NCI-H226 (cell line): ENCODE results near the gene RBPJL.
A peak's percentile ranks its signal among the peaks of the same experiment; 100 is the strongest.

Experiments
- DNase-seq: peaks from one replicate; pipeline ENCODE4 v3.0.0-alpha.2; 2015

Gene RBPJL

DNA sequence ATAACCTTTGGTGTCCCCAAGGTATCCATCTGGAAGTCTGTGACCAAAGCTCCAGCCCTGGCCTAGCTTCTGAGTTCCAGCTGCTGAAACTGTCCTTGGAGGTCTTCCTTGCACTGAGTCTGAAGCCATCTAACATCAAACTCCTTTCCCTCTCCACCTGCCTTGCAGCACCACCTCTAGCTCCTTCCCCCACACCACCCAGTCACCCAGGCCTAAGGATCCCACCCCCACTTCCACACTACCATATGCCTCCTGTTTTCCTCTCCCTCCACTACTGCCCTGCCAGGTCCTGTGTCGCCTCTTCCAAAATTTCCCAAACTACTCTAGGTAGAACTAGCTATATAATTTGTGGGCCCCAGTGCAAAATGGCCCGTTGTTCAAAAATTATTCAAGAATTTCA lies 12.3 kb downstream of the RBPJL start:
- no peak for DNase-seq

DNA sequence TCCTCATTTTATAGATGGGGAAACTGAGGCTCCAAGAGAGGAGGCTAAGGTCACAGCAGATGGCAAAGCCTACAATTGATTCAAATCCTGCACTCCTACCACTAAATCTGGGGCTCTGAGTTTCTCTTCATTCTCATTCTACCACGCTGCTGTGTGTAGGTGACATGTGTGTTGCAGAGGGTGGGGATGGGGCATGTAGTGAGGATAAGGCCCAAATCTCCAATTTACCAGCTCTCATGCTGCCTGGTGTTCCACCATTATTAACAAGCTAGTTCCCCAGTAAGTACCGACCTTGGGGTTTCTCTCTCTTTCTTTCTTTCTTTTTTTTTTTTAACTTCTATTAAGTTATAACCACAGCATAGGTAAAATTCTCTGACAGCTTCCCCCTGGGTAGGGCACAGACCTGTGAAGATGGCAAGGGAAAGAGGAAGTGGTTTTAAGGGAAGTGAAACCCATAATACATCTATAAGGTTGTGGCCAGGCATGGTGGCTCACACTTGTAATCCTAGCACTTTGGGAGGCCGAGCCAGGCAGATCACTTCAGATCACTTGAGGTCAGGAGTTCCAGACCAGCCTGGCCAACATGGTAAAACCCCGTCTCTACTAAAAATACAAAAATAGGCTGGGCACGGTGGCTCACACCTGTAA lies 14.4 kb downstream of the RBPJL start:
- DNase-seq: no peak

DNA sequence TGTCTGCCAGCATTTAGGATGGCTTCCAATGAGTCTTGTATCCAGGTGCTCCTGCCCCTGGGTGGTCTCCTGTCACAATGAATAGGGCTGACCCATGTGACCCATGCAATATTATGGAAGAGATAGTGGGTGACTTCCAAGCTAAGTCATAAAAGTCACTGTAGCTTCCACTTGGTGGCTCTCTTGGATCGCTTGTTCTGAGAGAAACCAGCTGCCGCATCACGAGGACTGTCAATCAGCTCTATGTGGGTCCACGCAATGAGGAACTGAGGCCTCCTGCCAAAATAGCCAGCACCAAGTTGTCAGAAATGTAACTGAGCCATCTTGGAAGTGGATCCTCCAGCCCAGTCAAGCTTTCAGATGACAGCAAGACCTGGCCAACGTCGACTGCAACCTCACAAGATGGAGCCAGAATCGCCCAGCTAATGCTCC lies 16.3 kb downstream of the RBPJL start:
- DNase-seq: no peak

DNA sequence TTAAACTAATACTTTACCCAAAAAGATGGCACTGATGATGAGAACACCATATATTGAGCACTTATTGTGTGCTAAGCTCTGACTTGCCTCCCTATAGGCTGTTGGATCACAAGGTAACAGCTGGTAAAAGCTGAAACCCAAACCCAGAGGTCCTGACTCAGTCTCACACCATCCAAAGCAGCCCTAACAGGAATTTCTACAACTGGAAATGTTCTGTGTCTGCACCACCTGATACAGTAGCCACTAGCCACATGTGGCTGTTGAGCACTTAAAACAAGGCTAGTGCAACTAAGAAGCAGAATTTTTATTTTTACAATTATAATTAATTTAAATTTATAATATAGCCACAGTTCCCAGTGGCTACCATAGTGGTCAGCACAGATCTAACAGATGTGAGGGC lies 17.1 kb downstream of the RBPJL start:
- no peak for DNase-seq

DNA sequence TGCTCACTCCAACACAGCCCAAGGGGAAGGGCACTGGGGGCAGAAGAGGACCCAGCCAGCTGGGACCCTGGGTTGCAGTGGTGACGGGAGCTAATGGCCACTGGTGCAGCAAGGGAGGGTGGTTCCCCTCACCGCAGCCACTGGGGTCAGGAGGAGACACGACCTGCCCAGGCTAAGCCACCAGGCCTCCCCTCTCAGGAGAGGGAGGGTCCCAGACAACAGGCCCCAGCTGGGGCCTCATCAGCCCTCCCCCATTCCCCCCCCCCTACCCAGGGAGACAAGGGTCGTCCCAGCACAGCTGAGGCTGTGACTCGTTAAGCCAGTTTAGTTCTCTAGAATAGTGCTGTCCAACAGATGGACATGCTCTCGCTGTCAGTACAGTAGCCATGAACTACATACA lies 18.7 kb downstream of the RBPJL start:
- DNase-seq: peak; percentile 0

DNA sequence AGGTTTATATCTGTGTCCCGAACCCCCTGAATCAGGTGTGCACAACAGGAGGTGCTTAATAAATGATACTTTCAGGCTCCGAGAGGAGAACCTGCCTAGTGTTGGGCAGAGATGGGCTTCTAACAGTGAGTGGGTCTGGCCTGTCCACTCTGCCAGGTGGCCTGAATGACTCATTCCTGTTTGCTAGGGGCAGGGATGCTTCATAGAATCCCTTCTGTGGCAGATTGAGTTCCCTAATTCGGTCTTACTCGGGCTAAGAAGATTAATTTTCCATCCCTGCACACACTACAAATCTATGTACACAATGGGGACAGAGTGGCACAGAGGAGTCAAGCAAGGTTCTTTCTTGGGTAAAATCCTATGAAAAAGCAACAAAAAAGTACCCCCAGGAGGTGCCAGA lies 21.8 kb downstream of the RBPJL start:
- DNase-seq: no peak

DNA sequence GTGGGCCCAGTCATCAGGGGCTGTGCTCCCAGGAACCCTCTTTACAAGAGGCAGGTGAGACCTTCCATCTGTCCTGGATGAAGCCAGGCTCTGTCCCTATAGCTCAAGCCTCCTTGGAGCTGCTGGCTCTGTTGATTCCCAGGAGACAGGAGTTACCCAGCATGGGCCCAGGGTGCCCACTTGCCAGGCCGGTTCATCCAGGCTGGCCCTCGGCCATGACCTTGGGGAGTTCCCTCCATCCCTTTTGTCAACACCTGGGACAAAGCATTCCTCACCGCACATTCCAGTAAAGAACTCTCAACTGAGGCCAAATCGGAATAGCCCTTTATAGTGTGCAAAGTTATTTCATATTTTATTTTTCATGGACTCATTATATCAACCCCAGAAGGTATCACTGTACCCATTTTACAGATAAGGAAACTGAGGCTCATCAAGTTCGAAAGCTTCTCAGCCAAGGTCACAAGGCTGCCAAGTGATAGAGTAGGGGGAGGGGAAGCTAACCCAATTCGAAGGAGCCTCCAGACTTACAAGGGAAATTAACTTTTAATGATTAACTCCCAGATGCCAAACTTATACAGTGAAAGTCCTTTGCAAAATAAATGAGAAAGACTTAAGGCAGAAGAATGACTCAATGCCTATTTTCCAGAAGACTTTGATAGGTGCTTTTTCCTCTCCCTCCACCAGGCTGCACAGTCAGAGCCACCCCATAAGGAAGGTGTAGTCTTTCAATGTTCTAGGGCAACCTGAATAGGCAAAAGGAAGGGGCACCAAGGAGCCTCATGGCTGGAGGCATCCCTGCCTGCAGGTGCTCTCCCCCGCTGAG lies 23.1 kb downstream of the RBPJL start:
- DNase-seq: no peak

DNA sequence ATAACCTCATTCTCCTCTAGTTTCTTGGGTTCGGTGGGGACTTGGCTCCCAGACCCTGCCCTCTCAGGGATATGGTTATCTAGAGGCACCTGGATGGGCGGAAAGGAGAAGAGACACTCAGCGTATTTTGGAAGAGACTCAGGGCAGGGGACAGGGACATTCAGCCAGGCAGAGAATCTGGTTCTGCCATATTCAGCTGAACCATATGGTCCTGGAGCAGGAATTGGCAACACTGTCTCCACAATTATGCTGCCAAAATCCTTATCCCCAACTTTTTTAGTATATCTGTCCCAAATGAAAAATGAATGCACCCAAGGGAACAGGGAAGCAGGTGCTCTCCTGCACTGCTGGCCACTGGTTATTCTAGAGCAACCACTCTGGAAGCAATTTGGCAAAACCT lies 23.8 kb downstream of the RBPJL start:
- DNase-seq: no peak

DNA sequence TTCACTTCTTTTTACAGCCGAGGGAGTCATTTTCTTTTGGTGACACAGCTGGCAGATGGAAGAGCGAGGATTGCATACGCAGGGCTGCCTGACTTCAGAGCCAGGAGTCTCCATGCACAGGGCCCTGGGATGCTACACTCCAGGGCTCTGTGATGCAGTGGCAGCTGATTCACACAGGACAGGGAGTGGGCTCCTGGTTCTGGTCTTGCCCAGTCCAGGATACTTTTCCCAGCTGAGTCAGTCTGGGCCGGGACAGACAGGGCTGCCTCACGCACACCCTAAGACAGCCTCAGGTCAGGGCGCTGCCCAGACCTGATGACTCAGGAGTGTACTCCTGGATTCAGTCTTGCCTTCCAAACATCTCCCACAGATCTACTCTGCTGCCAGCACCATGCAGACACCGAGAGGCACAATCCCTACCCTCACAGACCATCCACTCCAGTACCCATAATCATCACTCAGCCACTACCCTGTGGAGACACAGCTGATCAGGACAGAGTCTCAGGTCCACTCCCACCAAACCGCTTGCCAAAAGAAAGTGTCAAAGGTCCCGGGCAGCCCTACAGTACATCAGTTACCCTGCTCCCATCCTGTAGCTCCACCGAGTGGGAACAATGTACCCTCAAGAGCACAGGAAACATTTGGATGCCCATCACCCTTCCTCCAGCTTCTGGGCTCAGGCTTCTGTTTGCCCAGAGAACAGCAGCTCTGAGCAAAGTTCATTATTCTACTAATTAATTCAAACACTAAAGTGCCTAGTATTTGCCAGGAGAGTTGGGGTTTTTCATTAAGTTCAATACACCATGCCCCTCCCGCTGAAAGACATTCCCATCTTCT lies 30.1 kb downstream of the RBPJL start:
- peak; percentile 98 for DNase-seq

DNA sequence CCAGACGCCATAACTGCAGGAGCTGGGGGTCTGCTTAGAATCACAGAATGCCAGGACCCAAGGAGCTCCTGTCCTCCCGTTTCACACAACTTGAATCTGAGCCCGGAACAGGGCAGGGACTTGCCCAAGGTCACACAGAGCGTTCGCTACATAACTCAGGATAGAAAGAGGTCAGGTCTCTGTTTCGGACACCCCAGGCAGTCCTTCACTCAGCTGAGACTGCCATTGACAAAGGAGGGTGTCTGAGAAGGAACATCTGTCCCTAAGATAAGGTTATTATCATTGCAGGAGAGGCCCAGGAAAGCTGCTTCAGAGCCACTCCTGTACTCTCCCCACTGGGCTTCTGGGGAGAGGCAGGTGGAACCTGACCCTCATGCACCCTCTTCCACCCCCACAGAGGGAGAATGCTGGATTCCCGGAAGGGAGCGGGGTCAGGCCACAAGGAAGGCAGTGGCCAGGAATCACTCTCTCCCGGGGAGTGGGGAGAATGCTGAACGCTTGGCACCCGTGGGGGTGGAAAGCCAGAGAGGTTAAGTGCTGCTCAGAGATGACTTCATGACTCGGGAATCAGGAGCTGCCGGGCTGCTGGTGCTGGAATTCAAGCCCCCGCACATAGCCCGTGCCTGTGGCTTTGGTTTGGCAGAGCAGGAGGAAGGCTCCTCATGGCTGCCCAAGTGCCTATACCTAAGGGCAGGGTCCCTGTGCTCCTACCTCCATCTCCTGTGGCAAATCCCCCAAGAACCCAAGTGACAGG lies 30.9 kb downstream of the RBPJL start:
- DNase-seq: peak; percentile 98

DNA sequence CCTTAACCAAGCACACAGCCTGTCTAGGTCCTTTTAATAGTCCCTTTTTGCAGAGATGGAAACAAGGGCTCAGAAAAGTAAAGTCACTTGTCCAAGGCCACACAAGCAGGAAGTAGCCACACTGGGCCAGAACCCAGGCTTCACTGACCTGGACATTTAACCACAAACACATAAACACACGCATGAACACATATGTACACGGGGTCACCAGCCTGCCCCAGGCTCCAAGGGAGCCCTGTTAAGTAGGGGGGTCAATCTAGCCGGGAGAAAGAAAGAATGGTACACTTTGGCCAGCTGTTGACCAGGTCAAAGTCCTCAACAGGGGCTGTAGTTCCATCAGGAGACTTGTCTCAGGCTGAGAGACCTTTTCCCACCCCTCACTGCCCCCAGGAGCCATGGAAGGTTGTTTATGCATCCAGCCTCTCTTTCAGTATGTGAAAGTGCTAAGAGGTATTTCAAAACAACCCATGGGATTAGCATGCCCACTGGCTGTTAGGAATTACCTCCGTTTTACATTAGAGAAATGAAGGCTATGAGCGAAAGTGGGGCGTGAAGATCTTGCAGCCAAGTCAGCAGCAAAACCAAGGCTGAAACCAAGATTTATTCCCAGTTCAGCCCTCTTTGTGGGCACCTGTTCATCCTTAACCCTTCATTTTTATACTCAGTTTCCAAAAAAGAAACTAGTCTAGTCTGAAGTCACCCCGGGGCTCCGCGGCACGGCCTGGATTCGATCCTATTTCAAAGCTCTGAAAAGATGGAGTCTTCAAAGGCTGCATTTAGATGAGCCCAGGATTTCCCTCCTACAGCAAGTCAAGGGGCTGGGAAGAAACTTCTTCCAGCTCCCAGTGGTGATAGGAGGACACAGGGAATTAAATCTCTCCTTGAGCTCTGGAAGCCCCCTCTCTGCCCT lies 31.7 kb downstream of the RBPJL start:
- DNase-seq: peak; percentile 34

DNA sequence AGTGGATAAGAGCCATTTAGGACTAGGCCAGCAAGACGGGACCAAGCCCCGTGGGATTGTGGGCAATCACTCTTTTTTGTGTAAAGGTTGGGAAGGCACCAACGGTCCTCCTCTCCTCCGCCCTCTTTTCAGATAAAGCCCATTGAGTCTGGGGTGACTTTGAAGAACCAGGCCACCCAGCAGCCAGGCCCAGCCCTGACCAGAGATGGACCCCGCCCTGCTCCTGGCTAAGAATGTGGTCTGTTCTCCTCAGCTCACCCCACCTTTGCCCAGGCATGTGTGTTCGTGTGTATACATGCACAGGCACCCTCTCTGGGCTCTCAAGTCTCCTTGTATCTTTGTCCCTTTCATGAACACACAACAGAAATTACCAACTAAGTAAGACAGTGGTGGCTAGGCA lies 32.4 kb downstream of the RBPJL start:
- peak; percentile 1 for DNase-seq

DNA sequence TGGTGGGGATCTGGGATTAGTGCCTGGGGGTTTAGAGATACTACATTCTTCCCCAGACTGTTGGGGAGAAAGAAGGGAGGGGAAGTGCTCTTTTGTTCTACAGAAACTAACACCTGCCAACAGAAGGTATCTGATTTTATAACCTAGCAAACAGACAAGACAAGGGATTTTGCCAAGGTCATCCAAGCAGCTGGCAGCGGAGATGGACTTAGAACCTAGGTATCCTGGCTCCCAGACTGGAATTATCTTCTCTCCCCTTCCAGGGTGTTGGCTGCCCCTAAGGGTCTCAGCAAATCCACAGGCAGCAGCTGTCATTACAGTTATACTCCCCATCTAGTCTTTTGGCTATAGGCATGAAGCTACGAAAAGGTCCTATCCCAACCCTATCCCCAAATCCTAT lies 33.2 kb downstream of the RBPJL start:
- peak; percentile 0 for DNase-seq

DNA sequence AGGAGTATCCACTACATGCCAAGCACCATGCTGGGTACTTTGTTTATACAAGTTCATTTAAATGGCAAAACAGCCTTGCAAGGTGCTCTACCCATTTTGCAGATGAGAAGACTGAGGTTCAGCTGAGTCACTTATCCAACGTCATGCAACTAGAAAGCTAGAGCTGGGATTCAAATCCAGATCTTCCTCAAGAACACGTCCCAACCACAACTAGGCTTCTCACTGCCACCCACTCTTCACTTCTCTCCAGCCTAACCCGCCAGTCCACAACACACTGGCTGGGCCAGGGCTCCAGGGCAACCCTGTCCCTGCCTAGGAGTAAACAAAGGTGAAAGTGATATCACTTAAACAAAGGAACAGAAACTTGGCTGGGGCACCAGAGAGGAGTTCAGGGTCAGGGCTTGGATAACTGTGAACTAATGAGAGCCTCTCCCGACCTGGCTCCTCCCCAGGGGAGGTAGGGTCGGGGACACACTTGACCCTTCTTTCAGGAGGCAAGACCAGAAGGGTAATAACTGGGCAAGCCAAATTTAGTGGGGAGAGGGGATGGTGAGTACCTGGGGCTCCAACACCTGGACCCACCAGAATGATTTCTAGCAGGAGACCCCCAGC lies 33.7 kb downstream of the RBPJL start:
- peak; percentile 1 for DNase-seq

DNA sequence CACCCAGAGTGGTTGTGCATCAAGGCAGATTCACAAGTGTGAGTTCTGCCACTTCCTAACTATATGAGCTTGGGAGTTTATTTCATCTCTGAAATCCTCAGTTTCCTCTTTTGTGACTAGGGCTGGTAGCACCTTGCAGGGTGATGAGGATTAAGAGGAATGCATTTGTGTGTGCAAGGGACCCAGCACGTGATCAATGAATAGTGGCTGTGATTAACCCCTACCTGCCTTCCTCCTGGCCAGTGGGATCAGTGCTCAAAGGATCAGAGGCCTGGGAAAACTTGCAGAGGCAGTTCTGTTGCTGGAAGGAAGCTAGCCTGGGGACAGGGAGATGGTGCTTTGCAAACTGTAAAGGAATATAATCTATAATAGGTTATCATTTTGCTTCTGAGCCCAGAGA lies 34.3 kb downstream of the RBPJL start:
- no peak for DNase-seq

DNA sequence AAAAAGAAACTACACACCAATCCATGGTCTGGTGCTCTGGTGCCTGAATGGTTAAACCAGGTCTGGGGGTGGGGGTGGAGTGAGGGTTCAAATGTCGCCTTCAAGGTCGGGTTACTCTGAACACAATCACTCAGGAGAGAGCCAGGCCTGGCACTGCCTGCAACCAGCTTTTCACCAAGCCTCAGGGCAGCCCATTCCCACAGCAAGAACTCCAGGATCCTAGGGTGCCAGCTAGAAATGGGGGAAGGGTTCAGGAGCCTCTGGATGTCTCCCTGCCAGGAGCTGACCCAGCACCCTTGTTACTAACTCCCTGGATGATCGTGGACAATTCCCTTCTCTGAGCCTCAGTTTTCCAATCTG lies 34.9 kb downstream of the RBPJL start:
- DNase-seq: no peak

DNA sequence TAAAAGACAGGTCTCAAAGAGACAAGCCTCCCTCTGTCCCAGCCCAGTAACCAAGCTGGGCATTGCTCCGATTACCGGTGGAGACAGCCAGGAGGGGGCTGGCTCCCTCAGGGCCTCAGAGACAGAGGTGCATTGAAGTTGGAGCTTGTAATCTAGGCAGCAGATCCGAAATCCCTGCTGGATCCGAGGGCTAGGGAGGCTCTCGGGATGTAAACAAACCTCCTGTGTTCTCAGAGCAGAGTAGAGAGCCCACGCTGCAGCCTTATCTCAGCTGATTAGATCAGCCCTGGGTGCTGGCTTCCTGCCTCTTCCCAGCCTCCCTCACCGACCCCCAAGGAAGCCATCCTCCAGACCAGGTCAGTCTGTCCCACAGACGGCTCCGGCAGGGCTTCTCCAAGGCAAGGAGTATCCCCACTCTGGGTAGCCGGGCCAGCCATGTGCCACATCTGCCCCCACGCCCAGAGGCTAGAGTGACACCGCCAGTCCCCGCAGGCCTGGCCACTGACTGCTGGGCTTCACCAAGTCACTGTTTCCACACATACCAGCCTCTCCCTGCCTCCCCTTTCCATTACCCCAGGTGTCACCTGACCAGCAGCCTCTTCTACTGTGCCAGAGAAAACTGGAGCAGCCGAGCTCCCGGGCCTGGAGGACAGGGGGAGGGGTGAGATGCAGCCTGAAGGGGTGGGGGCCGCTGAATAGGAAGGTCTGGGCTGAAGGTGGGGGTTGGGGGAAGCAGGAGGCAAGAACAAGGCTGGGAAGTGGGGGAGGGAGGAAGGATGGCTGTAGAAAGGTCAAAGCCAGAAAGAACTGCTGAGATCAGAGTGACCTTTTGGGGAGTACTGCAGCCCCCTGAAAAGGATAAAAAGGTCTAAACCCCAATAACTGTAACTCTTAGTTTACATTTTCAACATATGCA lies 35.6 kb downstream of the RBPJL start:
- DNase-seq: peak; percentile 88

DNA sequence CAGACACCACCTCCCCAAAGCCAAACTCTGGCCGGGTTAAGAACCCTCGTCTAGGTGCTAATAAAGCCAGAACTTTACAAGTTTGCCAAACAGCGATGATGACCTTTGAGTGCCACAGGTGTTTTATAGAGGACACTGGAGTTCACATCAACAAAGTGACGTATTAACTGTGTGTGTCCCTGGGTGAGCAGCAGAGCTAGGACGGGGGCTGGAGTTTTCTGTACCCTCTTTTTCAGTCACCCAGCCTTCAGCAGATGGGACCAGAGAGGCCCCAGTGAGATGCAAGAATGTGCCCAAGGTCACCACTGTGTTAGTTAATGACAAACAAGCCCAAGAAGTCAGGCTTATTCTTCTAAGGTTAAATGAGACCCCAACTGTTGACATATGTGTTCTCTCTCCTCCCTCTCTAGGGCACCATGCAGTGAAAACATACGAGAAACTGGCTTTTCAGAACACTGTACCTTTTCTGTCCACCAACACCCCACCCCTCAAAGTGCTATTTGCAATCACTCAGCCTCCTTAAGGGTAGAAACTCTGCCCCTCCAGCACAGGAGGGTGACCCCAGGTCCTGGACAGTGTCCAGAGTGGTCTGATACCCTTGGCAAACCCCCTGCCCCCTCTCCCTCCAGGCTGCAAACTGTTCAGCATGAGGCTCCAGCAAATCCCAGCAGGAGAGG lies 36.4 kb downstream of the RBPJL start:
- no peak for DNase-seq

DNA sequence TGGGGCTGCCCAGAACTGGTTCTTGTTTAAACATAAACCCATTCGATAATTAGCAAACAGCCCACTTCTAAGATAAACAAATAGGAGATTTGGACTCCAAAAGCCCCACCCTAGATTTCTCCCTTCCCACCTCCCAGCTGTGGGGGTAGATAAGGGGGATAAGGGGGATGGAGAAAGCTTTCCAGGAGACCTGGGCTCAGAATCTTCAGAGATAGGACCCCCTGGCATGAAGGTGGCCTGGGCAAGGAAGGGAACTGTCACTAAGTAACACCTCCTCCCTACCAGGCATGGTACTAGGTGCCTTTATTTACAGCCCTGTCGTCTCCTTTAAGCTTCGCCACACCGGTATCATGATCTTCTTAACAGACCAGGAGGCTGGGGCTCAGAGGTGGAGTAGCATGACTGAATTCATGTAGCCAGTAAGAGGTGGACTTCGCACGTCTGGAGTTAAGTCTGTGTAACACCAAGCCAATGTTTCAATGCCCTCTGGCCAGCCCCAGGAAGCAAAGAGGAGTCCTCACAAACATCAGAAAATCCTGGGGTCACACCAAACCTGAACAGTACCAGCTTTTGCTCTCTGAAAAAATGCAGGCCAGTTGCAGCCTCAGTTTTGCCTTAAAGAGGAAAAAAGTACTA lies 37.0 kb downstream of the RBPJL start:
- no peak for DNase-seq
